GM18508 (cell line): ENCODE data around the gene ACTL9.

Experiments used
- ATAC-seq: cut with Tn5 transposase; IDR thresholded peaks from one replicate; pipeline ENCODE4 v1.9.1; 2021; ENCODE audit warnings: moderate number of reproducible peaks; ENCODE audit not compliant: insufficient read depth, unreplicated experiment

The ACTL9 gene

DNA sequence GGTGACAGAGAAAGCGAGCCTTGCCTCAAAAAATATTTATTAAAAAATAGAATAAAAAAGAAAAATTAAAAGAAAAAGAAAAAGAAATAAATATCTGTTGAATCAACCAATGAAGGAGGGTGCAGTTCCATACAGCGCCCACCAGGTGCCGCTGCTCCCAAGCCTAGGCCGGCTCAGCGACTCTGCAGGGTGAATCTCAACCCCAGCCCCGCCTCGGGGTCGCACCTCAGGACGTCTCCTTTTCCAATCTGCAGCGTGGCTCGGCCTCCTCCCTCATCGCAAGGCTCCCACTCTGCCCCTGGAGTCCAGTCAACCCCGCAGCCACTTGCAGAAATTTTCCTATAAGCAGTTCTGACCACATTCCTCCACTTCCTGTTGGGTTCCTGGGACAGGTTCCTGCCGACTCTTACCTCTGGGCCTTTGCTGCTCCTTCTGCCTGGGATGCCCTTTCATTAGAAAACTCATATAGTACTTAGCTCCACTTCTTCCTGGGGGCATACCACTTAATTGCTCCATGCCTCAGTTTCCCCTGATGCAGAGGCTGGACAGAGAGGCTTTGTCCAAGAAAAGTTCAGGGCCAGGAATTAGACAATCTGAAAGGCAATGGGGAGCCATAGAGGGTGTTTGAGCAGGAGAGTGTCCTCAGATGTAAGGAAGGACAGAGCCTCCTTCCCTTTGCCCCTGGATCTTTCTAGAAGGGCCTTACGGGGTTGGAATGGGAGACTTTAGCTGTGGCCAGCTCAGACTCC is 43.8 kb downstream of the ACTL9 start:
- no peak for ATAC-seq

DNA sequence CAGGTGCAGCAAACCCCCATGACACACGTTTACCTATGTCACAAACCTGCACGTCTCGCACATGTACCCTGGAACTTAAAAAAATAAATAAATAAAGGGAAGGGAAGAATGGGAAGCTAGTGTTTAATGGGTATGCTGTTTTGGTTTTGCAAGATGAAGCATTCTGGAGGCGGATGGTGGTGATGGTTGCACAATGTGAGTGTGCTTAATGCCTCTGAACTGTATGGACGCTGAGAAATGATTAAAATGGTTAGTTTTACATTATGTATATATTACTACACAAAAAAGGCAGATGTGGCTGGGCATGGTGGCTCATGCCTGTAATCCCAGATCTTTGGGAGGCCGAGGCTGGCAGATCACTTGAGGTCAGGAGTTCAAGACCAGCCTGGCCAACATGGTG is 50.4 kb downstream of the ACTL9 start:
- no peak for ATAC-seq
